K562 (cell line): Measurements from ENCODE around the gene FAM111B. TPM values are rescaled to one million over a fixed set of nuclear protein-coding genes. Genes with fewer than 3 reads are reported as not detected.

Experiments used
- ATAC-seq: fragments of 200-7000 bp; cut with Tn5 transposase; 3 replicates; pipeline ENCODE4 v1.9.1; 2020; ENCODE audit warnings: moderate library complexity
- BruUV-seq: library from RNA; stranded (reverse); fragments of 400-500 nt; replicated peaks from 2 replicates; lab custom pipeline; 2021; lab: Mats Ljungman, UMichigan
- CTCF ChIA-PET: fragments of 300-600 bp; formaldehyde crosslinking; extraction: SDS; loops from one replicate; lab custom pipeline; 2021; ENCODE audit warnings: low intra/inter-chr PET ratio; lab: Yijun Ruan, JAX
- POLR2A ChIA-PET: fragments of 300-600, 350-650 bp; sonication (Branson Sonifier 250); formaldehyde crosslinking; extraction: SDS; loops from one replicate; lab custom pipeline; 2021; ENCODE audit warnings: antibody characterized with exemption, inconsistent platforms; lab: Yijun Ruan, JAX
- DNase-seq, 4 experiments: peaks; one replicate each; pipeline versions ENCODE4 v3.0.0 to v3.0.0-alpha.2; 2011 to 2018; ENCODE audit warnings: low spot score in 3 of 4, mixed read lengths in 3 of 4; ENCODE audit errors: extremely low read depth in 1 of 4
- FAIRE-seq: peaks from 2 replicates; lab custom pipeline; 2011; peaks lifted over from hg19 to GRCh38; lab: Jason Lieb, UNC
- H2AFZ ChIP-seq: 2 replicates; pipeline ENCODE4 v1.6.0; 2011; ENCODE audit warnings: low read depth, low read length, control low read depth, inconsistent platforms
- H3K27ac ChIP-seq: fragments of 200-600 bp; 3 replicates; pipeline ENCODE4 v1.8.0; 2011; ENCODE audit warnings: low read depth, mild to moderate bottlenecking, control low read depth, inconsistent platforms, low read length, moderate library complexity, mixed read lengths; ENCODE audit errors: extremely low read depth
- H3K27me3 ChIP-seq, 2 experiments: fragments of 300-600 bp in 1 of 2; 2 replicates in 1 of 2; 3 replicates in 1 of 2; pipeline versions ENCODE4 v1.6.0 to v1.8.0; 2011; ENCODE audit warnings: inconsistent platforms in 2 of 2, low read length in 2 of 2, mild to moderate bottlenecking in 1 of 2, mixed read lengths in 1 of 2, moderate library complexity in 1 of 2; ENCODE audit not compliant: control insufficient read depth in 2 of 2, insufficient read depth in 2 of 2
- H3K36me3 ChIP-seq: fragments of 300-600 bp; 3 replicates; pipeline ENCODE4 v1.8.0; 2011; ENCODE audit warnings: mild to moderate bottlenecking, low read length, inconsistent platforms; ENCODE audit not compliant: control insufficient read depth, insufficient read depth
- H3K4me1 ChIP-seq, 2 experiments: fragments of 200-600 bp in 1 of 2; replicated peaks in 1 of 2; 2 replicates in 1 of 2; 3 replicates in 1 of 2; pipeline versions ENCODE4 v1.5.1 to v1.8.0; 2011; ENCODE audit warnings: inconsistent platforms in 2 of 2, low read length in 2 of 2, mild to moderate bottlenecking in 1 of 2, mixed read lengths in 1 of 2, moderate library complexity in 1 of 2; ENCODE audit not compliant: control insufficient read depth in 2 of 2, insufficient read depth in 2 of 2
- H3K4me2 ChIP-seq: 2 replicates; pipeline ENCODE4 v1.6.1; 2011; ENCODE audit warnings: low read length, control low read depth, inconsistent platforms, mixed read lengths; ENCODE audit not compliant: insufficient read depth
- H3K4me3 ChIP-seq: fragments of 200-600 bp; sonication (generic), shearing (Covaris generic); 2 replicates; pipeline ENCODE4 v1.5.1; 2016; ENCODE audit warnings: control low read depth, inconsistent platforms
- H3K79me2 ChIP-seq: fragments of 200-600 bp; 3 replicates; pipeline ENCODE4 v1.8.0; 2011; ENCODE audit warnings: low read length, inconsistent platforms; ENCODE audit not compliant: control insufficient read depth, insufficient read depth
- H3K9ac ChIP-seq, 2 experiments: 2 replicates each; pipeline versions ENCODE4 v1.6.0 to v1.6.1; 2011; ENCODE audit warnings: low read depth in 2 of 2, low read length in 2 of 2, control low read depth in 1 of 2, inconsistent platforms in 1 of 2, mild to moderate bottlenecking in 1 of 2, mixed read lengths in 1 of 2; ENCODE audit not compliant: insufficient read depth in 1 of 2
- H3K9me1 ChIP-seq: one replicate; pipeline ENCODE4 v1.6.0; 2011; ENCODE audit warnings: inconsistent platforms, mild to moderate bottlenecking, low read length, moderate library complexity; ENCODE audit not compliant: control insufficient read depth, insufficient read depth
- H3K9me3 ChIP-seq: replicated peaks from 2 replicates; pipeline ENCODE4 v1.5.1; 2011; ENCODE audit warnings: low read depth, low read length, inconsistent platforms; ENCODE audit not compliant: control insufficient read depth, insufficient read depth
- H4K20me1 ChIP-seq: replicated peaks from 2 replicates; pipeline ENCODE4 v1.6.1; 2011; ENCODE audit warnings: low read length, inconsistent platforms, mixed read lengths; ENCODE audit not compliant: control insufficient read depth, insufficient read depth
- CREB1 ChIP-seq, 2 experiments: sonication (generic) in 1 of 2; formaldehyde crosslinking in 1 of 2; IDR thresholded peaks; 2 replicates each; pipeline versions ENCODE4 v1.6.1 to v1.8.0; 2012 to 2022; ENCODE audit warnings: inconsistent platforms in 1 of 2, mild to moderate bottlenecking in 1 of 2, missing genetic modification reagents in 1 of 2, moderate library complexity in 1 of 2
- FOXJ3 ChIP-seq: sonication (generic); formaldehyde crosslinking; IDR thresholded peaks from 2 replicates; pipeline ENCODE4 v1.4.0; 2020; ENCODE audit warnings: mild to moderate bottlenecking, missing genetic modification reagents
- FOXM1 ChIP-seq, 2 experiments: fragments of 450-650 bp in 1 of 2; sonication (generic) in 1 of 2; formaldehyde crosslinking in 1 of 2; IDR thresholded peaks; 2 replicates each; pipeline versions ENCODE4 v1.6.1 to v1.9.0; 2017 to 2022; ENCODE audit warnings: low read depth in 2 of 2, mild to moderate bottlenecking in 2 of 2, missing genetic modification reagents in 1 of 2, moderate library complexity in 1 of 2
- POLR3A ChIP-seq: IDR thresholded peaks from 2 replicates; pipeline ENCODE4 v1.6.1; 2011; ENCODE audit warnings: borderline replicate concordance, mild to moderate bottlenecking, moderate library complexity; ENCODE audit not compliant: insufficient read length, insufficient read depth; ENCODE audit errors: extremely low read depth
- RBM14 ChIP-seq: fragments of 200-400 bp; formaldehyde crosslinking; IDR thresholded peaks from 2 replicates; pipeline ENCODE4 v1.6.1; 2018; ENCODE audit warnings: low read depth, mild to moderate bottlenecking, low read length, moderate library complexity, borderline replicate concordance; ENCODE audit not compliant: insufficient read depth
- WGBS: fragments of 100-300 bp; shearing (Covaris generic); methylation state at CpG from one replicate; pipeline ENCODE4 v1.1.6; 2016; ENCODE audit warnings: low coverage, mixed read lengths; ENCODE audit not compliant: insufficient coverage; ENCODE audit errors: missing lambda C conversion rate; 5-methylcytosine and 5-hydroxymethylcytosine counted together
- in situ Hi-C: fragments of 300-500 bp; cut with MboI; formaldehyde crosslinking; loops from 4 replicates; pipeline ENCODE4 v1.15.0; 2018; ENCODE audit warnings: inconsistent platforms, mixed read lengths
- intact Hi-C: fragments of 100-400 bp; cut with micrococcal nuclease; formaldehyde crosslinking; loops from 2 replicates; pipeline ENCODE4 v1.14.2; 2022
- polyA plus RNA-seq, 8 experiments: library from polyadenylated mRNA; depleted of rRNA in 4 of 8; stranded (reverse) in 5 of 8; unstranded in 3 of 8; fragments of >200 nt; fragmentation: Nextera tagmentation in 2 of 8; fragmentation: Illumina TruSeq in 1 of 8; extraction: Ambion mirVana in 2 of 8; extraction: Trizol in 1 of 8; gene quantifications; 2 replicates each; pipeline versions ENCODE4 v1.2.1 to v1.2.3, GENCODE V29; 2011 to 2014; ENCODE audit warnings: inconsistent platforms in 1 of 8, missing spikeins in 1 of 8
- total RNA-seq, 7 experiments: library from RNA; depleted of rRNA in 6 of 7; stranded (reverse); fragments of >200 nt in 6 of 7; fragmentation: Illumina TruSeq in 2 of 7; extraction: Trizol in 2 of 7; gene quantifications; 2 replicates each; pipeline versions ENCODE4 v1.2.1 to v1.2.3, GENCODE V29; 2011 to 2021; ENCODE audit warnings: low replicate concordance in 1 of 7
- TF ChIP-seq, protein P1 (sequence below): fragments of 250-450 bp; sonication (Bioruptor Pico); IDR thresholded peaks from 2 replicates; pipeline ENCODE4 v1.8.0; 2021; ENCODE audit warnings: mild to moderate bottlenecking, moderate library complexity
- TF ChIP-seq, protein P2 (sequence below): sonication (generic); formaldehyde crosslinking; IDR thresholded peaks from 2 replicates; pipeline ENCODE4 v1.8.1; 2023; ENCODE audit warnings: mild to moderate bottlenecking, missing genetic modification reagents

Gene FAM111B
- total and polyA plus RNA-seq, 9 of the 15 experiments (the other 6 are each of a cell fraction or from before 2014, with no cell fraction given), result 0.01 to 0.33 (median 0.06) TPM; not detected in 5

DNA sequence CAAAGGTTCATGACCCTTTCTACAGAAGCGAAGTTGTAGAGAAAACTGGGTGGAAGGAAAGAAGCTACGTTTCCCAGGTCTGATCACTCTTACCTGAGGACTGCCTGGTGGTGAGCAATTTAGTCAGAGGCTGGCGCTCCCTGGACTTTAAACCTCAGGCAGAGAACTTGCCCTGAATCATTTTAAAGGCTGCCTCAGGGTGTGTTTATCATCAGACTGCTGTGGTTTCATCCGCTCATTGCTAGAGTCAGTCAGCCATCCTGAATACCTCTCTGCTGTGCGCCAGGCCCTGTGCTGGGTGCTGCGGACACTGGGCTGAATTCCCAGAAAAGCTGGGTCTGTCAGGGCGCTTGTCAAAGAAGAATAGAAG lies 67.6 kb downstream of the FAM111B start:
- no peak overlapping the region for H3K4me2 ChIP-seq
- TF ChIP-seq FOXM1 (IDR thresholded peaks at IDR 0.05; ENCODE audit: low read depth), result no peak
- TF ChIP-seq FOXM1 (CRISPR knock-in tag; IDR thresholded peaks at IDR 0.05; ENCODE audit: low read depth), result no peak
- TF ChIP-seq, protein P1, sequence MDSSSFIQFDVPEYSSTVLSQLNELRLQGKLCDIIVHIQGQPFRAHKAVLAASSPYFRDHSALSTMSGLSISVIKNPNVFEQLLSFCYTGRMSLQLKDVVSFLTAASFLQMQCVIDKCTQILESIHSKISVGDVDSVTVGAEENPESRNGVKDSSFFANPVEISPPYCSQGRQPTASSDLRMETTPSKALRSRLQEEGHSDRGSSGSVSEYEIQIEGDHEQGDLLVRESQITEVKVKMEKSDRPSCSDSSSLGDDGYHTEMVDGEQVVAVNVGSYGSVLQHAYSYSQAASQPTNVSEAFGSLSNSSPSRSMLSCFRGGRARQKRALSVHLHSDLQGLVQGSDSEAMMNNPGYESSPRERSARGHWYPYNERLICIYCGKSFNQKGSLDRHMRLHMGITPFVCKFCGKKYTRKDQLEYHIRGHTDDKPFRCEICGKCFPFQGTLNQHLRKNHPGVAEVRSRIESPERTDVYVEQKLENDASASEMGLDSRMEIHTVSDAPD (CRISPR knock-in tag), result no peak
- TF ChIP-seq CREB1 (IDR thresholded peaks at IDR 0.05), result no peak
- no peak for TF ChIP-seq CREB1 (CRISPR knock-in tag; IDR thresholded peaks at IDR 0.05)
- TF ChIP-seq RBM14, result no peak
- TF ChIP-seq, protein P2, sequence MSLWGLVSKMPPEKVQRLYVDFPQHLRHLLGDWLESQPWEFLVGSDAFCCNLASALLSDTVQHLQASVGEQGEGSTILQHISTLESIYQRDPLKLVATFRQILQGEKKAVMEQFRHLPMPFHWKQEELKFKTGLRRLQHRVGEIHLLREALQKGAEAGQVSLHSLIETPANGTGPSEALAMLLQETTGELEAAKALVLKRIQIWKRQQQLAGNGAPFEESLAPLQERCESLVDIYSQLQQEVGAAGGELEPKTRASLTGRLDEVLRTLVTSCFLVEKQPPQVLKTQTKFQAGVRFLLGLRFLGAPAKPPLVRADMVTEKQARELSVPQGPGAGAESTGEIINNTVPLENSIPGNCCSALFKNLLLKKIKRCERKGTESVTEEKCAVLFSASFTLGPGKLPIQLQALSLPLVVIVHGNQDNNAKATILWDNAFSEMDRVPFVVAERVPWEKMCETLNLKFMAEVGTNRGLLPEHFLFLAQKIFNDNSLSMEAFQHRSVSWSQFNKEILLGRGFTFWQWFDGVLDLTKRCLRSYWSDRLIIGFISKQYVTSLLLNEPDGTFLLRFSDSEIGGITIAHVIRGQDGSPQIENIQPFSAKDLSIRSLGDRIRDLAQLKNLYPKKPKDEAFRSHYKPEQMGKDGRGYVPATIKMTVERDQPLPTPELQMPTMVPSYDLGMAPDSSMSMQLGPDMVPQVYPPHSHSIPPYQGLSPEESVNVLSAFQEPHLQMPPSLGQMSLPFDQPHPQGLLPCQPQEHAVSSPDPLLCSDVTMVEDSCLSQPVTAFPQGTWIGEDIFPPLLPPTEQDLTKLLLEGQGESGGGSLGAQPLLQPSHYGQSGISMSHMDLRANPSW, result no peak
- TF ChIP-seq POLR3A, result no peak
- TF ChIP-seq FOXJ3 (CRISPR knock-in tag), result no peak
- no peak for ATAC-seq
- H2AFZ ChIP-seq, result no peak overlapping the region
- no peak overlapping the region for H3K4me3 ChIP-seq
- H4K20me1 ChIP-seq, result no peaks in the 10 kb centered on the region; the same call in 1 of the 2 replicates
- no TSS peak for BruUV-seq
- ChIA-PET POLR2A (interaction anchor here (0.6 to 0.9 kb wide), 3 partner anchors 10 to 350 kb away, joined by 3 read pairs; no protein-coding TSS in a partner anchor), CTCF (no interaction called here)
- in situ Hi-C loops (loop anchor here (10.0 to 25.0 kb wide), 2 partner anchors 250 to 513 kb away; partner anchors contain the start of gene OR5A2), intact Hi-C loops (loop anchor here (5.0 kb wide), 1 partner anchor 628 kb away; no protein-coding TSS in a partner anchor)
- no peaks in the 10 kb centered on the region for H3K36me3 ChIP-seq
- peaks cover 0 to 20% of the 10 kb centered on the region in 2 experiments; a peak in 3 of 5 replicates for H3K4me1 ChIP-seq
- no peak for FAIRE-seq
- H3K79me2 ChIP-seq, result no peaks in the 10 kb centered on the region
- no peak overlapping the region for H3K9ac ChIP-seq
- no peak for DNase-seq
- 1% methylated on average over 6 of the region's 7 CpGs for WGBS
- peaks cover 14 to 32% of the 10 kb centered on the region in 2 experiments for H3K27me3 ChIP-seq
- no peak overlapping the region for H3K27ac ChIP-seq
- no peaks in the 10 kb centered on the region for H3K9me3 ChIP-seq
- no peaks in the 10 kb centered on the region for H3K9me1 ChIP-seq
